GM12891 (cell line): ENCODE measurements around the gene ALPK3.

Experiments
- POLR2A ChIP-seq: IDR thresholded peaks from 2 replicates; pipeline ENCODE4 v1.6.1; 2011; ENCODE audit warnings: low read depth, low read length, control low read depth
- POLR2AphosphoS5 ChIP-seq: IDR thresholded peaks from 2 replicates; pipeline ENCODE4 v1.6.1; 2011; ENCODE audit warnings: low read depth, low read length, control low read depth
- POU2F2 ChIP-seq: IDR thresholded peaks from 2 replicates; pipeline ENCODE4 v1.6.1; 2011; ENCODE audit warnings: low read depth, mild to moderate bottlenecking, control low read depth, low read length, moderate library complexity
- TAF1 ChIP-seq: IDR thresholded peaks from 2 replicates; pipeline ENCODE4 v1.6.1; 2011; ENCODE audit warnings: low read depth, low read length, control low read depth

DNA sequence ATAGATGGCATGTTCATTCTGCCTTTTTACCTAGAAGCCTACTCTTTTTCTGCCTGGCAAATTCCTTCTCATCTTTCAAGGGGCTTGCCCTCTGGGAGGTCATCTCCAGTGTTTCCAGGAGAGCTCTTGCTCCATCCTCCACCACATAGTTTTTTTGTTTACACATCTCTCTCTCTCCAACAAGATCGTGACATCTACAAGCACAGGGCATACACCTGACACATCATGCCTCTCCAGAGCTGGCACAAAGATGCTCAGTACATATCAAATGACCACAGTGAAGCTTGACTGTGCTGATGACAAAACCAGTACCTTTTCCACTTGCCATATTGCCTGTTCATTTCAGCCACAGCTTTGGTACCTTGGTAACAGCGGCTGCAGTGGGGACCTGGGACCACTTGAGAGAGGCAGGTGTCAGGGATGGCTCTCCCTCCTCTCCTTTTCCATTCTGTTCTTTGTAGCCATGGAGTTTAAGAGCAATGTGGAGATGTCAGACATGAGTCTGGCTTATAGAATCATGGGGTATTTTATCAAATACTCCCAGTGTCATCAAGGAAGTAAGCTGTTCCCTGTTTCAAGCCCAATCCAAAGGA is 15.4 kb downstream of the ALPK3 start:
- TF ChIP-seq POLR2A (no peak), POLR2AphosphoS5 (no peak), POU2F2 (no peak), TAF1 (no peak)
